Neural cell (in vitro differentiated cells): ENCODE measurements around the gene PPP1R13B. TPM values are rescaled to one million over a fixed set of nuclear protein-coding genes. Genes with fewer than 3 reads are reported as not detected.

Experiments used
- H2AFZ ChIP-seq: fragments of 200-600, 300-800 bp; sonication (generic), shearing (Covaris generic); 2 replicates; pipeline ENCODE4 v1.6.0; 2014; ENCODE audit warnings: low read depth, mild to moderate bottlenecking, antibody characterized with exemption, low read length, moderate library complexity
- H3F3A ChIP-seq: fragments of 200-600 bp; shearing (Covaris generic); 2 replicates; pipeline ENCODE4 v1.6.1; 2016; ENCODE audit warnings: mild to moderate bottlenecking, moderate library complexity, mixed read lengths, antibody characterized with exemption, low read length; ENCODE audit not compliant: insufficient read depth, poor library complexity, severe bottlenecking
- H3K27ac ChIP-seq: fragments of 200-600, 300-800 bp; sonication (generic), shearing (Covaris generic); 2 replicates; pipeline ENCODE4 v1.5.1; 2014; ENCODE audit warnings: mild to moderate bottlenecking, low read length, moderate library complexity
- H3K27me3 ChIP-seq: fragments of 300-800, 200-600 bp; sonication (generic), shearing (Covaris generic); 2 replicates; pipeline ENCODE4 v1.6.0; 2014; ENCODE audit warnings: mild to moderate bottlenecking, low read depth, low read length, moderate library complexity; ENCODE audit not compliant: insufficient read depth
- H3K36me3 ChIP-seq: fragments of 300-800, 200-600 bp; sonication (generic), shearing (Covaris generic); 2 replicates; pipeline ENCODE4 v1.5.1; 2014; ENCODE audit warnings: mild to moderate bottlenecking, antibody characterized with exemption, low read length, moderate library complexity; ENCODE audit not compliant: insufficient read depth
- H3K4me2 ChIP-seq: fragments of 300-800, 200-600 bp; sonication (generic), shearing (Covaris generic); 2 replicates; pipeline ENCODE4 v1.6.0; 2014; ENCODE audit warnings: mild to moderate bottlenecking, low read length
- H3K4me3 ChIP-seq: fragments of 300-800, 200-600 bp; sonication (generic), shearing (Covaris generic); 2 replicates; pipeline ENCODE4 v1.5.1; 2014; ENCODE audit warnings: mild to moderate bottlenecking, low read length, moderate library complexity
- H3K79me2 ChIP-seq: fragments of 200-600 bp; shearing (Covaris generic); replicated peaks from 2 replicates; pipeline ENCODE4 v1.6.0; 2014; ENCODE audit warnings: mild to moderate bottlenecking, low read length, moderate library complexity; ENCODE audit not compliant: insufficient read depth
- H3K9ac ChIP-seq: fragments of 300-800, 200-600 bp; sonication (generic), shearing (Covaris generic); 2 replicates; pipeline ENCODE4 v1.6.1; 2016; ENCODE audit warnings: mild to moderate bottlenecking, low read length, mixed read lengths
- H3K9me2 ChIP-seq: fragments of 200-600 bp; shearing (Covaris generic); 2 replicates; pipeline ENCODE4 v1.6.1; 2016; ENCODE audit warnings: mild to moderate bottlenecking, low read length, mixed read lengths; ENCODE audit not compliant: insufficient read depth
- H3K9me3 ChIP-seq: fragments of 200-600, 300-800 bp; sonication (generic), shearing (Covaris generic); 2 replicates; pipeline ENCODE4 v1.6.1; 2016; ENCODE audit warnings: mild to moderate bottlenecking, mixed run types, low read length, moderate library complexity, mixed read lengths
- H4K20me1 ChIP-seq: fragments of 200-600 bp; shearing (Covaris generic); 2 replicates; pipeline ENCODE4 v1.6.1; 2016; ENCODE audit warnings: mild to moderate bottlenecking, mixed run types; ENCODE audit not compliant: insufficient read depth
- EP300 ChIP-seq: fragments of 450-650 bp; conservative IDR thresholded peaks from 2 replicates; pipeline ENCODE4 v1.6.1; 2014; ENCODE audit warnings: antibody characterized with exemption, mild to moderate bottlenecking, moderate library complexity; ENCODE audit not compliant: poor library complexity, severe bottlenecking
- EZH2 ChIP-seq: fragments of 200-600, 300-800 bp; shearing (Covaris generic), sonication (generic); IDR thresholded peaks from 2 replicates; pipeline ENCODE4 v1.6.1; 2014; ENCODE audit warnings: antibody characterized with exemption, low read length, borderline replicate concordance, mild to moderate bottlenecking; ENCODE audit not compliant: insufficient read depth, poor library complexity, severe bottlenecking
- MXI1 ChIP-seq: fragments of 450-650 bp; conservative IDR thresholded peaks from 2 replicates; pipeline ENCODE4 v1.6.1; 2014; ENCODE audit warnings: antibody characterized with exemption, mild to moderate bottlenecking; ENCODE audit not compliant: poor library complexity, severe bottlenecking
- POLR2AphosphoS5 ChIP-seq: IDR thresholded peaks from 2 replicates; pipeline ENCODE4 v1.6.1; 2012
- RAD21 ChIP-seq: fragments of 450-650 bp; conservative IDR thresholded peaks from 2 replicates; pipeline ENCODE4 v1.6.1; 2014; ENCODE audit warnings: antibody characterized with exemption, mild to moderate bottlenecking, moderate library complexity
- SMC3 ChIP-seq: fragments of 450-650 bp; conservative IDR thresholded peaks from 2 replicates; pipeline ENCODE4 v1.6.1; 2014; ENCODE audit warnings: antibody characterized with exemption, mild to moderate bottlenecking, moderate library complexity; ENCODE audit not compliant: poor library complexity
- TAF1 ChIP-seq: IDR thresholded peaks from 2 replicates; pipeline ENCODE4 v1.6.1; 2012; ENCODE audit warnings: low read depth
- polyA plus RNA-seq: library from polyadenylated mRNA; depleted of rRNA; stranded (reverse); fragments of >200 nt; gene quantifications from 2 replicates; pipeline ENCODE4 v1.2.3, GENCODE V29; 2014
- TF ChIP-seq, protein P1 (sequence below): fragments of 450-650 bp; IDR thresholded peaks from 2 replicates; pipeline ENCODE4 v1.5.1; 2014; ENCODE audit warnings: antibody characterized with exemption, mild to moderate bottlenecking, moderate library complexity; ENCODE audit not compliant: poor library complexity, severe bottlenecking
- TF ChIP-seq, protein P2 (sequence below): IDR thresholded peaks from 2 replicates; pipeline ENCODE4 v1.6.1; 2012; ENCODE audit warnings: borderline replicate concordance

Gene PPP1R13B
- polyA plus RNA-seq, 1 donor from 2014 or later, result 8.2 TPM

DNA sequence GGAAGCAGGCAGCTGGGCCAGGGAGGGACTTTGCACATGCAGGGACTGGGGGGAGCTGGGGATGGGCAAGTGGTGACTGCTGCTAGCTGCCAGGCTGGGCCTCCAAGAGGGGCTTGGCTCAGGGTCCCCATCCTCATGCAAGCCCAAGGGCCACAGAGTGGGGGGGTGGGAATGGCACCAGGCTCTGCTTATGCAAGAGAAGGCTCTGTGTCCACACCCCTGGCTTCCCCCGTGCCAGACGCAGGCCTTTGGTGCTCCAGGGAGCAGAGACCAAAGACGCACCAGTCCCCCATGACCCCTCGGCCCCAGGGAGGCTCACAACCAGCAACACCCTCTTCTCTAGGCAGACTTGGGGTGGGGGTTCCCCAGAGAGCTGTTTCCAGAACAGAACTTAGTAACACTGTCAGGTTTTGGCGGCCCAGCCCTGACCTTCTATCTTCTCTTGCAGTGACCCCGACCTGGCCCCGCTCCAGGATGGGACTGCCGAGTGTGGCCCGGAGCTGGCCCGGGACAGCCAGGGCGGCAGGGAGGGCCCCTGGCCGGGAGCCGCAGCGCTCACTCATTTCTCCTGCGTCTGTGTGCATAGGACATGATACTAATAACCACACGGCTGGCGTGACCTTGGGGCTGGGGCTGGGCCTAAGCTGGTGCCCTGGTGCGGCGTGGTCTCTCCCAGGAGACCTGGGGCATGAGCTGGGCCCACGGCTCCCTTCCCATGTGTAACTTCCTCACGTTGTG is 146.5 kb downstream of the PPP1R13B start:
- no peaks in the 10 kb centered on the region for H4K20me1 ChIP-seq
- H2AFZ ChIP-seq, result no peak overlapping the region
- H3K27ac ChIP-seq, result no peak overlapping the region

DNA sequence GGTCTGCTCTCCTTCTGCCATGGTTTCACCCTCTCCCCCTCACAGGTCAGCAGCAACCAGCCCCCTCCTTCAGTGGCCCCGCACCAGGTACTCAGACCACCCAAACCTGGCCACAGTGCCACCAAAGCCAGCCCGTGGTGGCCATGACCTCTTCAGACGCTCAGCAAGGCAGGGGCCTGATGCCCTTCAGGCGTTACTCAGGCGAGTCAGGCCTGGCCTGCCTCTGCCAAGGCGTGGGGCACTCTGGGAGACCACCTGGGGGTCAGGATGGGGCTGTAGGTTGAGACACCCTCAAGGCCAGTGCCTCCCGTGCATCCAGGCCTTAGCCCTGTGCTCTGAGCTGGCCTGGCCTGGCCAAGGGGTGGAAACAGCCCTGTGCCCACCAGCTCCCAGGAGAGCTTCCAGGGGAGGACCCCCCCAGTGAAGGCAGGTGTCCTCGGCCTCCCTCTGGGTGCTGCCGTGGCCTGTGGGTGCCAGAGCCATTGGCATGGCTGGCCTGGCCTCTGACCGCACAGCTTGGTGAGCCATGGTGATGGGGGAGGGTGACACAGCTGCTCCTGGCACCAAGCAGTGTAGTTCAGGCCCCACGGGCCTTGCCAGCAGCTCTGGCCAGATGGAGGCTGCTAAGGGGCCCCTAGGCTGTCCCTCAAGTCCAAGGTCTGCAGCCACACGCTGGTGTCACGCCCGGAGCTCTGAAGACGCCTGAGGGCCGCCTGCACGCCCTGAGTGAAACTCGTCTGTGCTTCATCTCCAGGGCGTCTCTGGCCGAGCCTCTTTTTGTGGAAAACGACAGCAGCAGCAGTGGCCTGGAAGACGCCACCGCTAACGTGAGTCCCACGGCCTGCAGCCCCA is 147.2 kb downstream of the PPP1R13B start:
- no peak overlapping the region for H3K27ac ChIP-seq
- no peak overlapping the region for H3K9ac ChIP-seq
- no peak overlapping the region for H3K4me3 ChIP-seq
- H3F3A ChIP-seq, result no peaks in the 10 kb centered on the region
- no peak overlapping the region for H3K4me2 ChIP-seq
- H3K36me3 ChIP-seq, result no peaks in the 10 kb centered on the region
- H3K9me3 ChIP-seq, result no peaks in the 10 kb centered on the region
- no peaks in the 10 kb centered on the region for H4K20me1 ChIP-seq
- H3K27me3 ChIP-seq, result no peaks in the 10 kb centered on the region
- no peak overlapping the region for H2AFZ ChIP-seq
- no peak for TF ChIP-seq EZH2
- H3K9me2 ChIP-seq, result no peaks in the 10 kb centered on the region
- no peaks in the 10 kb centered on the region for H3K79me2 ChIP-seq

More for the DNA sequence above, 146.5 kb downstream of the PPP1R13B start:
- Histone ChIP-seq H3K4me3 (no peak overlapping the region), H3F3A (no peaks in the 10 kb centered on the region), H3K9me2 (no peaks in the 10 kb centered on the region), H3K9ac (no peak overlapping the region), H3K4me2 (no peak overlapping the region), H3K79me2 (no peaks in the 10 kb centered on the region), H3K9me3 (no peaks in the 10 kb centered on the region), H3K27me3 (no peaks in the 10 kb centered on the region), H3K36me3 (no peaks in the 10 kb centered on the region)
- TF ChIP-seq EZH2 (no peak), RAD21 (no peak), MXI1 (no peak), POLR2AphosphoS5 (no peak), TAF1 (no peak), SMC3 (no peak), EP300 (no peak)
- TF ChIP-seq, protein P1, sequence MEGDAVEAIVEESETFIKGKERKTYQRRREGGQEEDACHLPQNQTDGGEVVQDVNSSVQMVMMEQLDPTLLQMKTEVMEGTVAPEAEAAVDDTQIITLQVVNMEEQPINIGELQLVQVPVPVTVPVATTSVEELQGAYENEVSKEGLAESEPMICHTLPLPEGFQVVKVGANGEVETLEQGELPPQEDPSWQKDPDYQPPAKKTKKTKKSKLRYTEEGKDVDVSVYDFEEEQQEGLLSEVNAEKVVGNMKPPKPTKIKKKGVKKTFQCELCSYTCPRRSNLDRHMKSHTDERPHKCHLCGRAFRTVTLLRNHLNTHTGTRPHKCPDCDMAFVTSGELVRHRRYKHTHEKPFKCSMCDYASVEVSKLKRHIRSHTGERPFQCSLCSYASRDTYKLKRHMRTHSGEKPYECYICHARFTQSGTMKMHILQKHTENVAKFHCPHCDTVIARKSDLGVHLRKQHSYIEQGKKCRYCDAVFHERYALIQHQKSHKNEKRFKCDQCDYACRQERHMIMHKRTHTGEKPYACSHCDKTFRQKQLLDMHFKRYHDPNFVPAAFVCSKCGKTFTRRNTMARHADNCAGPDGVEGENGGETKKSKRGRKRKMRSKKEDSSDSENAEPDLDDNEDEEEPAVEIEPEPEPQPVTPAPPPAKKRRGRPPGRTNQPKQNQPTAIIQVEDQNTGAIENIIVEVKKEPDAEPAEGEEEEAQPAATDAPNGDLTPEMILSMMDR, result no peak
- TF ChIP-seq, protein P2, sequence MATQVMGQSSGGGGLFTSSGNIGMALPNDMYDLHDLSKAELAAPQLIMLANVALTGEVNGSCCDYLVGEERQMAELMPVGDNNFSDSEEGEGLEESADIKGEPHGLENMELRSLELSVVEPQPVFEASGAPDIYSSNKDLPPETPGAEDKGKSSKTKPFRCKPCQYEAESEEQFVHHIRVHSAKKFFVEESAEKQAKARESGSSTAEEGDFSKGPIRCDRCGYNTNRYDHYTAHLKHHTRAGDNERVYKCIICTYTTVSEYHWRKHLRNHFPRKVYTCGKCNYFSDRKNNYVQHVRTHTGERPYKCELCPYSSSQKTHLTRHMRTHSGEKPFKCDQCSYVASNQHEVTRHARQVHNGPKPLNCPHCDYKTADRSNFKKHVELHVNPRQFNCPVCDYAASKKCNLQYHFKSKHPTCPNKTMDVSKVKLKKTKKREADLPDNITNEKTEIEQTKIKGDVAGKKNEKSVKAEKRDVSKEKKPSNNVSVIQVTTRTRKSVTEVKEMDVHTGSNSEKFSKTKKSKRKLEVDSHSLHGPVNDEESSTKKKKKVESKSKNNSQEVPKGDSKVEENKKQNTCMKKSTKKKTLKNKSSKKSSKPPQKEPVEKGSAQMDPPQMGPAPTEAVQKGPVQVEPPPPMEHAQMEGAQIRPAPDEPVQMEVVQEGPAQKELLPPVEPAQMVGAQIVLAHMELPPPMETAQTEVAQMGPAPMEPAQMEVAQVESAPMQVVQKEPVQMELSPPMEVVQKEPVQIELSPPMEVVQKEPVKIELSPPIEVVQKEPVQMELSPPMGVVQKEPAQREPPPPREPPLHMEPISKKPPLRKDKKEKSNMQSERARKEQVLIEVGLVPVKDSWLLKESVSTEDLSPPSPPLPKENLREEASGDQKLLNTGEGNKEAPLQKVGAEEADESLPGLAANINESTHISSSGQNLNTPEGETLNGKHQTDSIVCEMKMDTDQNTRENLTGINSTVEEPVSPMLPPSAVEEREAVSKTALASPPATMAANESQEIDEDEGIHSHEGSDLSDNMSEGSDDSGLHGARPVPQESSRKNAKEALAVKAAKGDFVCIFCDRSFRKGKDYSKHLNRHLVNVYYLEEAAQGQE, result no peak
